ENCODE results near the gene ERVFRD-1. TPM values are rescaled to one million over a fixed set of nuclear protein-coding genes. Genes with fewer than 3 reads are reported as not detected.

The ERVFRD-1 gene
- total RNA-seq, 2 donors from 2014 or later = not detected

- H3K4me1 Mint-ChIP-seq = peaks cover 9% of the 10 kb centered on the region
- no peaks in the 10 kb centered on the region for H3K27me3 Mint-ChIP-seq
- ATAC-seq = no peak
- no peak for DNase-seq
- no peaks in the 10 kb centered on the region for H3K9me3 ChIP-seq (ENCODE audit: control insufficient read depth, low read length, poor library complexity, severe bottlenecking)
- no peak overlapping the region for H3K4me3 Mint-ChIP-seq
- no peak overlapping the region for H3K27ac Mint-ChIP-seq
- peaks cover under 1% of the 10 kb centered on the region for H3K36me3 Mint-ChIP-seq (ENCODE audit: low read depth)
Measured at GRCh38 chr6:11140056-11140455, 28.5 kb upstream of the ERVFRD-1 start.

GRCh38 chr6:11139051-11139960 lies 27.8 kb upstream of the ERVFRD-1 start:
- Mint-ChIP-seq H3K27me3 (no peaks in the 10 kb centered on the region), H3K27ac (no peak overlapping the region), H3K4me3 (no peak overlapping the region), H3K4me1 (peaks cover 6% of the 10 kb centered on the region), H3K36me3 (ENCODE audit: low read depth) (peaks cover 4% of the 10 kb centered on the region)
- no peaks in the 10 kb centered on the region for H3K9me3 ChIP-seq (ENCODE audit: control insufficient read depth, low read length, poor library complexity, severe bottlenecking)
- ATAC-seq = no peak
- DNase-seq = no peak

- no peak overlapping the region for H3K27ac Mint-ChIP-seq
- H3K27me3 Mint-ChIP-seq = no peaks in the 10 kb centered on the region
- DNase-seq = no peak
- no peaks in the 10 kb centered on the region for H3K9me3 ChIP-seq (ENCODE audit: control insufficient read depth, low read length, poor library complexity, severe bottlenecking)
- H3K36me3 Mint-ChIP-seq (ENCODE audit: low read depth) = peaks cover 4% of the 10 kb centered on the region
- no peak for ATAC-seq
- H3K4me3 Mint-ChIP-seq = no peak overlapping the region
- peaks cover 5% of the 10 kb centered on the region for H3K4me1 Mint-ChIP-seq
Measured at GRCh38 chr6:11136809-11137208, 25.3 kb upstream of the ERVFRD-1 start.

- Mint-ChIP-seq H3K36me3 (ENCODE audit: low read depth) (peaks cover 4% of the 10 kb centered on the region), H3K4me1 (peaks cover 16% of the 10 kb centered on the region), H3K27ac (no peak overlapping the region), H3K4me3 (no peak overlapping the region), H3K27me3 (no peaks in the 10 kb centered on the region)
- DNase-seq = no peak
- ATAC-seq = no peak
- no peaks in the 10 kb centered on the region for H3K9me3 ChIP-seq (ENCODE audit: control insufficient read depth, low read length, poor library complexity, severe bottlenecking)
Measured at GRCh38 chr6:11133281-11133680, 21.8 kb upstream of the ERVFRD-1 start.

GRCh38 chr6:11132194-11132888 lies 20.8 kb upstream of the ERVFRD-1 start:
- no peak for ATAC-seq
- H3K27ac Mint-ChIP-seq = no peak overlapping the region
- peaks cover 4% of the 10 kb centered on the region for H3K36me3 Mint-ChIP-seq (ENCODE audit: low read depth)
- H3K27me3 Mint-ChIP-seq = no peaks in the 10 kb centered on the region
- no peak for DNase-seq
- H3K9me3 ChIP-seq (ENCODE audit: control insufficient read depth, low read length, poor library complexity, severe bottlenecking) = no peaks in the 10 kb centered on the region
- no peak overlapping the region for H3K4me3 Mint-ChIP-seq
- peaks cover 16% of the 10 kb centered on the region for H3K4me1 Mint-ChIP-seq

GRCh38 chr6:11130605-11131004 lies 19.1 kb upstream of the ERVFRD-1 start:
- no peaks in the 10 kb centered on the region for H3K9me3 ChIP-seq (ENCODE audit: control insufficient read depth, low read length, poor library complexity, severe bottlenecking)
- DNase-seq (no peak), ATAC-seq (no peak)
- Mint-ChIP-seq H3K4me3 (no peak overlapping the region), H3K27ac (no peak overlapping the region), H3K27me3 (no peaks in the 10 kb centered on the region), H3K4me1 (peaks cover 20% of the 10 kb centered on the region), H3K36me3 (ENCODE audit: low read depth) (peaks cover 4% of the 10 kb centered on the region)

- Mint-ChIP-seq H3K36me3 (ENCODE audit: low read depth) (peaks cover 4% of the 10 kb centered on the region), H3K4me1 (peaks cover 20% of the 10 kb centered on the region), H3K27ac (peak overlapping the region; percentile 11), H3K4me3 (no peak overlapping the region), H3K27me3 (no peaks in the 10 kb centered on the region)
- ATAC-seq (no peak), DNase-seq (no peak)
- H3K9me3 ChIP-seq (ENCODE audit: control insufficient read depth, low read length, poor library complexity, severe bottlenecking) = no peaks in the 10 kb centered on the region
Measured at GRCh38 chr6:11129908-11130565, 18.5 kb upstream of the ERVFRD-1 start.

GRCh38 chr6:11128608-11129007 lies 17.1 kb upstream of the ERVFRD-1 start:
- H3K9me3 ChIP-seq (ENCODE audit: control insufficient read depth, low read length, poor library complexity, severe bottlenecking) = no peaks in the 10 kb centered on the region
- DNase-seq = no peak
- no peaks in the 10 kb centered on the region for H3K27me3 Mint-ChIP-seq
- no peak overlapping the region for H3K4me3 Mint-ChIP-seq
- peaks cover 24% of the 10 kb centered on the region for H3K4me1 Mint-ChIP-seq
- H3K36me3 Mint-ChIP-seq (ENCODE audit: low read depth) = no peaks in the 10 kb centered on the region
- no peak for ATAC-seq
- H3K27ac Mint-ChIP-seq = no peak overlapping the region

- H3K9me3 ChIP-seq (ENCODE audit: control insufficient read depth, low read length, poor library complexity, severe bottlenecking) = no peaks in the 10 kb centered on the region
- Mint-ChIP-seq H3K4me3 (no peak overlapping the region), H3K27me3 (no peaks in the 10 kb centered on the region), H3K4me1 (peaks cover 27% of the 10 kb centered on the region), H3K36me3 (ENCODE audit: low read depth) (no peaks in the 10 kb centered on the region), H3K27ac (no peak overlapping the region)
- DNase-seq (no peak), ATAC-seq (no peak)
Measured at GRCh38 chr6:11126876-11127275, 15.4 kb upstream of the ERVFRD-1 start.

- ATAC-seq = no peak
- H3K36me3 Mint-ChIP-seq (ENCODE audit: low read depth) = peaks cover 4% of the 10 kb centered on the region
- H3K9me3 ChIP-seq (ENCODE audit: control insufficient read depth, low read length, poor library complexity, severe bottlenecking) = no peaks in the 10 kb centered on the region
- H3K27me3 Mint-ChIP-seq = no peaks in the 10 kb centered on the region
- H3K27ac Mint-ChIP-seq = no peak overlapping the region
- no peak for DNase-seq
- H3K4me3 Mint-ChIP-seq = no peak overlapping the region
- peaks cover 36% of the 10 kb centered on the region for H3K4me1 Mint-ChIP-seq
Measured at GRCh38 chr6:11123978-11124377, 12.5 kb upstream of the ERVFRD-1 start.

- ATAC-seq (no peak), DNase-seq (no peak)
- Mint-ChIP-seq H3K27ac (no peak overlapping the region), H3K4me3 (no peak overlapping the region), H3K36me3 (ENCODE audit: low read depth) (peaks cover 8% of the 10 kb centered on the region), H3K27me3 (no peaks in the 10 kb centered on the region), H3K4me1 (peaks cover 39% of the 10 kb centered on the region)
- H3K9me3 ChIP-seq (ENCODE audit: control insufficient read depth, low read length, poor library complexity, severe bottlenecking) = no peaks in the 10 kb centered on the region
Measured at GRCh38 chr6:11122380-11122779, 10.9 kb upstream of the ERVFRD-1 start.

- Mint-ChIP-seq H3K27me3 (no peaks in the 10 kb centered on the region), H3K4me1 (peaks cover 38% of the 10 kb centered on the region), H3K36me3 (ENCODE audit: low read depth) (peaks cover 8% of the 10 kb centered on the region), H3K4me3 (no peak overlapping the region), H3K27ac (no peak overlapping the region)
- ATAC-seq (no peak), DNase-seq (no peak)
- H3K9me3 ChIP-seq (ENCODE audit: control insufficient read depth, low read length, poor library complexity, severe bottlenecking) = no peaks in the 10 kb centered on the region
Measured at GRCh38 chr6:11121851-11122250, 10.3 kb upstream of the ERVFRD-1 start.

GRCh38 chr6:11120271-11121005 lies 8.9 kb upstream of the ERVFRD-1 start:
- DNase-seq (no peak), ATAC-seq (no peak)
- Mint-ChIP-seq H3K27me3 (no peaks in the 10 kb centered on the region), H3K27ac (no peak overlapping the region), H3K4me3 (no peak overlapping the region), H3K4me1 (peaks cover 43% of the 10 kb centered on the region), H3K36me3 (ENCODE audit: low read depth) (peaks cover 8% of the 10 kb centered on the region)
- no peaks in the 10 kb centered on the region for H3K9me3 ChIP-seq (ENCODE audit: control insufficient read depth, low read length, poor library complexity, severe bottlenecking)

All from T-helper 17 cell (primary cell).